RWPE2 (cell line): ENCODE results near the gene TMEM134.
A peak's percentile ranks its signal among the peaks of the same experiment; 100 is the strongest.

Source experiments
- ATAC-seq: fragments of 200-7000 bp; cut with Tn5 transposase; 3 replicates; pipeline ENCODE4 v1.9.1; 2021; ENCODE audit warnings: low read depth
- DNase-seq: peaks from one replicate; pipeline ENCODE4 v3.0.0-alpha.2; 2020; ENCODE audit warnings: low spot score
- H3K27ac ChIP-seq: fragments of 450-650 bp; 2 replicates; pipeline ENCODE4 v1.5.1; 2017; ENCODE audit warnings: mild to moderate bottlenecking; ENCODE audit not compliant: poor library complexity, severe bottlenecking
- H3K27me3 ChIP-seq: fragments of 250-450 bp; sonication (Bioruptor Pico); 2 replicates; pipeline ENCODE4 v1.5.1; 2021; ENCODE audit warnings: mild to moderate bottlenecking, moderate library complexity; ENCODE audit not compliant: insufficient read depth, poor library complexity, severe bottlenecking
- H3K36me3 ChIP-seq: fragments of 250-450 bp; sonication (Bioruptor Pico); 2 replicates; pipeline ENCODE4 v1.5.1; 2020; ENCODE audit warnings: low read depth, mild to moderate bottlenecking, moderate library complexity
- H3K4me1 ChIP-seq: fragments of 250-450 bp; sonication (Bioruptor Pico); 2 replicates; pipeline ENCODE4 v1.5.1; 2021; ENCODE audit warnings: mild to moderate bottlenecking, moderate library complexity; ENCODE audit not compliant: insufficient read depth, poor library complexity, severe bottlenecking
- H3K4me3 ChIP-seq: fragments of 250-450 bp; sonication (Bioruptor Pico); 2 replicates; pipeline ENCODE4 v1.5.1; 2021; ENCODE audit warnings: mild to moderate bottlenecking, moderate library complexity; ENCODE audit not compliant: severe bottlenecking
- H3K9me3 ChIP-seq: fragments of 250-450 bp; sonication (Bioruptor Pico); 2 replicates; pipeline ENCODE4 v1.5.1; 2021; ENCODE audit warnings: mild to moderate bottlenecking, moderate library complexity; ENCODE audit not compliant: severe bottlenecking
- TF ChIP-seq, protein P1 (sequence below): fragments of 450-650 bp; IDR thresholded peaks from one replicate; pipeline ENCODE4 v1.5.1; 2017; ENCODE audit warnings: mild to moderate bottlenecking, moderate library complexity; ENCODE audit not compliant: poor library complexity, severe bottlenecking

Gene TMEM134

DNA sequence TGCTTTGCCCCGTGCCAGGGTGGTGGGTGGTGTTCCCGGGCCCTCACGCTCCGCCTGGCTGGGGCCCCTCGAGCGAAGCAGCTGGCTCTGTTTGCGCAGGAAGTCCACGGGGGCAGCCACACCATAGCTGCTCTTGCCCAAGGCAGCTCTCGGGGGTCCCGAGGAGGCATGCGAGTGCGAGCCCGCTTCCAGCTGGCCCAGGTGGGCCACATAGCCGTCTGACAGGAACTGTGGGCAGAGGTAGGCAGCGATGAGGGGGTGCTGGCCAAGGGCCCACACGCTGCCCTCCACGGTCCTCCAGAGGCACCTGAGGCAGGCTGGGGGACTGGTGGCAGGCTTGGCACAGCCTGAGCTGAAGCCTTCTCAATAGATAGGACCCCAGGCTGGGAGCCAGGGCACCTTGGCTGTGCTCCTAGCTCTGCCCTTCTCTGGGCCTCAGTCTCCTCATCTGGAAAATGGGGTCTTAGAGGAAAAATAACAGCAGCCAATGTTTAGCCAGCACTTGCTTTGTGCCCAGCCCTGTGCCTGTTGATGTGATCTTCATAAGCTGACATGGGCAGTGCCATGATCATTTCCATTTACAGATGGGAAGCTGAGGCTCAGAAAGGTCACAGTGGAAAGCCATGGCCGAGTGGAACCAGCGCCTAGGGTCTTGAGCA lies 23.1 kb upstream of the TMEM134 start:
- TF ChIP-seq, protein P1, sequence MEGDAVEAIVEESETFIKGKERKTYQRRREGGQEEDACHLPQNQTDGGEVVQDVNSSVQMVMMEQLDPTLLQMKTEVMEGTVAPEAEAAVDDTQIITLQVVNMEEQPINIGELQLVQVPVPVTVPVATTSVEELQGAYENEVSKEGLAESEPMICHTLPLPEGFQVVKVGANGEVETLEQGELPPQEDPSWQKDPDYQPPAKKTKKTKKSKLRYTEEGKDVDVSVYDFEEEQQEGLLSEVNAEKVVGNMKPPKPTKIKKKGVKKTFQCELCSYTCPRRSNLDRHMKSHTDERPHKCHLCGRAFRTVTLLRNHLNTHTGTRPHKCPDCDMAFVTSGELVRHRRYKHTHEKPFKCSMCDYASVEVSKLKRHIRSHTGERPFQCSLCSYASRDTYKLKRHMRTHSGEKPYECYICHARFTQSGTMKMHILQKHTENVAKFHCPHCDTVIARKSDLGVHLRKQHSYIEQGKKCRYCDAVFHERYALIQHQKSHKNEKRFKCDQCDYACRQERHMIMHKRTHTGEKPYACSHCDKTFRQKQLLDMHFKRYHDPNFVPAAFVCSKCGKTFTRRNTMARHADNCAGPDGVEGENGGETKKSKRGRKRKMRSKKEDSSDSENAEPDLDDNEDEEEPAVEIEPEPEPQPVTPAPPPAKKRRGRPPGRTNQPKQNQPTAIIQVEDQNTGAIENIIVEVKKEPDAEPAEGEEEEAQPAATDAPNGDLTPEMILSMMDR = no peak
- no peak for DNase-seq
- Histone ChIP-seq H3K4me1 (no peaks in the 10 kb centered on the region), H3K27me3 (no peaks in the 10 kb centered on the region), H3K4me3 (no peak overlapping the region), H3K9me3 (no peaks in the 10 kb centered on the region), H3K36me3 (peaks cover 44% of the 10 kb centered on the region), H3K27ac (no peak overlapping the region)
- ATAC-seq = no peak

DNA sequence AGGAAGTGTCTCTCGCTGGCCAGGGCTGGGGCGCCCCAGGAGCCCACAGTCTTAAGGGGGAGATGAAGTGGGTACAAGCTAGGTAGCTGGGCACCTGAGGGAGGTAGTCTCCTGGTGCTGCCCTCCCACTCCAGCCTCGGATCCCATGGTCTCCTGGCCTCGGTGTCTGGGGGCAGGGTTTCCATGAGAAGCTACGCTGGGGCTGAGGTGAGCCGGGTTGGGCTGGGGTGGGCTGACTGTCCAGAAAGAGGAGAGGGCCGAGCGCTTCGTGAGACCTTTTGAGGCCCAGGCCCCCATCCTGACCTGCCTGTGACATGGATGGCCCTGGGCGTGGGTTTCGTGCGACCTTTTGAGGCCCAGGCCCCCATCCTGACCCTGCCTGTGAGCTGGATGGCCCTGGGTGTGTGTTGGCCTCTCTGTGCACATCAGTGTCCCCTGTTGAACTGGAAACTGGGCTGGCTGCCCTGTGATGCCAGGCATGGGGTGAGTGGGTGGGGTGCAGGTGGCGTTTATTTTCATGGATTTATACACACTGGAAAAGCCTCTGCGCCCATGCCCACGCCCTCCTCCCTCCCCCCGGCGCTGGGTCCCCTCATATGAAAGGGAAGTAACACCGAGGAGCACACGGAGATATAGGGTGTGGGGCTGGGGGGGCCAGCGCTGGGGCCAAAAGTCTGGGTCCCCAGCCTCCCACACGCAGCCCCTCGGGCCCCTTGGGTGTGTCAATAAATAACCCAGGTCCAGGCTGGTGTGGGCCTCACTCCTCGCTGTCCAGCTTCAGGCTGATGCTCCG lies 22.4 kb upstream of the TMEM134 start:
- no peaks in the 10 kb centered on the region for H3K9me3 ChIP-seq
- no peak overlapping the region for H3K4me3 ChIP-seq
- H3K27me3 ChIP-seq = no peaks in the 10 kb centered on the region
- H3K27ac ChIP-seq = no peak overlapping the region
- TF ChIP-seq, protein P1 = no peak
- ATAC-seq (no peak; the same call in 2 of the 3 replicates), DNase-seq (no peak)
- no peaks in the 10 kb centered on the region for H3K4me1 ChIP-seq
- peaks cover 43% of the 10 kb centered on the region for H3K36me3 ChIP-seq

DNA sequence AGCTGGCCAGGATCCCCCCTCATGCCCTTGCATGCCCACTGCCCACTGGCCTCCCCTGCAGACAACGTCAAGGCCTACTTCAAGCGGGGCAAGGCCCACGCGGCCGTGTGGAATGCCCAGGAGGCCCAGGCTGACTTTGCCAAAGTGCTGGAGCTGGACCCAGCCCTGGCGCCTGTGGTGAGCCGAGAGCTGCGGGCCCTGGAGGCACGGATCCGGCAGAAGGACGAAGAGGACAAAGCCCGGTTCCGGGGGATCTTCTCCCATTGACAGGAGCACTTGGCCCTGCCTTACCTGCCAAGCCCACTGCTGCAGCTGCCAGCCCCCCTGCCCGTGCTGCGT lies 21.6 kb upstream of the TMEM134 start:
- H3K9me3 ChIP-seq = no peaks in the 10 kb centered on the region
- H3K36me3 ChIP-seq = peaks cover 39% of the 10 kb centered on the region
- H3K4me1 ChIP-seq = peaks cover 4% of the 10 kb centered on the region
- no peak overlapping the region for H3K4me3 ChIP-seq
- TF ChIP-seq, protein P1 = no peak
- no peaks in the 10 kb centered on the region for H3K27me3 ChIP-seq
- DNase-seq (no peak), ATAC-seq (0 out of 3 replicates have a peak, but pooled peaks have one; percentile 5)
- H3K27ac ChIP-seq = no peak overlapping the region

DNA sequence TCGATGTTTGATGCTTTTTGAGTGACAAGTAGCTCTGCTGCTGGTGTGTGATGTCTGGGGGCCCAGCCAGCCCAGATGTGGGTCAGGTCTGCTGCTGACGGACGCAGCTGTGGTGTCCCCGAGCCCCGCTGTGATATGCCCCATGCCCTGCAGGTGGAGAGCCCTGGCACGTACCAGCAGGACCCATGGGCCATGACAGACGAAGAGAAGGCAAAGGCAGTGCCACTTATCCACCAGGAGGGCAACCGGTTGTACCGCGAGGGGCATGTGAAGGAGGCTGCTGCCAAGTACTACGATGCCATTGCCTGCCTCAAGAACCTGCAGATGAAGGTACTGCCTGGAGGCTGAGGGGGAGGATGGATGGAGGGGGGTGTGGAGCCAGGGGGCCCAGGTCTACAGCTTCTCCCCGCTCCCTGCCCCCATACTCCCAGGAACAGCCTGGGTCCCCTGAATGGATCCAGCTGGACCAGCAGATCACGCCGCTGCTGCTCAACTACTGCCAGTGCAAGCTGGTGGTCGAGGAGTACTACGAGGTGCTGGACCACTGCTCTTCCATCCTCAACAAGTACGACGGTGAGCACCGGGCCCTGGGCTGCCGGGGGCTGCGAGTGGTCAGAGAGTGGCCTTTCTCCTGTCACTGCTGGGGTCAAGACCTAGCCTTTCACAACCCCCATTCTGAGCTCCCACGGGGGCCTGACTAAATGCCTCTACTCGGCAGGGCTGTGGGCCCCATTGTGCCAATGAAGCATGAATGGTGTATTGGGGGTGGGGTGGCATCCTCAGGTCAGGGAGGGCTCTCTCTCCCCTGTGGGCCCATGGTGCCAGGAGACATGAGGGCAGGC lies 21.1 kb upstream of the TMEM134 start:
- Histone ChIP-seq H3K36me3 (peaks cover 36% of the 10 kb centered on the region), H3K27ac (no peak overlapping the region)

More for the DNA sequence above, 21.1 kb upstream of the TMEM134 start:
- DNase-seq (peak; percentile 59), ATAC-seq (0 out of 3 replicates have a peak, but pooled peaks have one; percentile 7)
- peaks cover 4% of the 10 kb centered on the region for H3K4me1 ChIP-seq
- H3K9me3 ChIP-seq = no peaks in the 10 kb centered on the region
- TF ChIP-seq, protein P1 = no peak
- no peaks in the 10 kb centered on the region for H3K27me3 ChIP-seq
- H3K4me3 ChIP-seq = no peak overlapping the region
